ENCODE results near the gene GTPBP1. TPM values are rescaled to one million over a fixed set of nuclear protein-coding genes. Genes with fewer than 3 reads are reported as not detected.

Gene GTPBP1
- total and polyA plus RNA-seq, 2 donors = 16.0 to 16.2 TPM

DNA sequence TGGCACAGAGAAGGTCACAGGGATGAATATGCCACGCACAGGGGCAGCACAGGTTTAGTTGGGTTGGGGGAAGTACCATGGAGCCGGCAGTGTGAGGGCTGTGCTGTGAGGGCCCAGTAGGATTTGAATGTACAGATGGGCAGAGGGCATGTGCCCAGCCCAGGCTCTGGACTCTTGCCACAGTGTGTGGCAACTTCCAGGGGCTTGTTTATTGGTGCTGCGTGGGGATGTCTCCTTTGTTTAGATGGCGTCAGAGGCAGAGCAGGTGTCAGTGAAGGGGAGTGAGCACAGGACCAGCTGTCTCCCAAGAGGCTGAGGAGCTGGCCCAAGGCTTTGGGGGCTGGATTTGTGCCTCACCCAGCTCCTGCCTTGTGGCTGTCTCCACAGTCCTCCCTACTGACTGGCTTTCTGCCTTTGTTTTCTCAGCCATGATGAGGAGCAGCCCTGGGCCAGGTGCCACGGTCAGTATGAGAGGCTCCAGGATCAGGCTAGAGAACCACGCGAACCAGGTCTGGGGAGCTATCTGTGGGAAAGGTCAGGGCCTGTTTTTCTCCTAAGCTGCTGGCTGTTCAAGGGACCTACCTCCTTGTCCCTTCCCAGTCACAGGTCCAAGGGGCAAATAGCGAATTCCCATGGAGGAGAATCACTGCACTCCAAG is 28.1 kb downstream of the GTPBP1 start:
- Histone ChIP-seq H3K27me3 (ENCODE audit: control insufficient read depth in 2 of 2, insufficient read depth in 1 of 2, low read length in 1 of 2) (no peaks in the 10 kb centered on the region), H3K4me1 (ENCODE audit: control insufficient read depth in 2 of 2, insufficient read depth in 2 of 2, low read length in 2 of 2) (peaks cover 0 to 41% of the 10 kb centered on the region in 2 donors), H3K9me3 (ENCODE audit: control insufficient read depth in 2 of 2, insufficient read depth in 1 of 2, low read length in 1 of 2) (no peaks in the 10 kb centered on the region), H3K27ac (ENCODE audit: low read depth in 1 of 2, low read length in 1 of 2) (no peak overlapping the region), H3K36me3 (ENCODE audit: control insufficient read depth in 2 of 2, insufficient read depth in 2 of 2, low read length in 1 of 2) (peaks cover 88 to 96% of the 10 kb centered on the region in 2 donors), H3K4me3 (ENCODE audit: low read length in 2 of 2) (no peak overlapping the region)
- no peak for DNase-seq (ENCODE audit: low read depth in 6 of 9, low spot score in 9 of 9)
- WGBS = 93% methylated on average over 8 of the region's 8 CpGs

GRCh38 chr22:38734421-38735100 is 28.8 kb downstream of the GTPBP1 start:
- no peak for DNase-seq (ENCODE audit: low read depth in 6 of 9, low spot score in 9 of 9)
- H3K4me3 ChIP-seq (ENCODE audit: low read length in 2 of 2) = no peak overlapping the region
- peaks cover 88 to 96% of the 10 kb centered on the region in 2 donors for H3K36me3 ChIP-seq (ENCODE audit: control insufficient read depth in 2 of 2, insufficient read depth in 2 of 2, low read length in 1 of 2)
- 96% methylated on average over 13 of the region's 13 CpGs for WGBS
- H3K9me3 ChIP-seq (ENCODE audit: control insufficient read depth in 2 of 2, insufficient read depth in 1 of 2, low read length in 1 of 2) = no peaks in the 10 kb centered on the region
- H3K27ac ChIP-seq (ENCODE audit: low read depth in 1 of 2, low read length in 1 of 2) = no peak overlapping the region
- no peaks in the 10 kb centered on the region for H3K27me3 ChIP-seq (ENCODE audit: control insufficient read depth in 2 of 2, insufficient read depth in 1 of 2, low read length in 1 of 2)
- H3K4me1 ChIP-seq (ENCODE audit: control insufficient read depth in 2 of 2, insufficient read depth in 2 of 2, low read length in 2 of 2) = peaks cover 0 to 41% of the 10 kb centered on the region in 2 donors

GRCh38 chr22:38735126-38735464 is 29.4 kb downstream of the GTPBP1 start:
- no peak overlapping the region for H3K4me3 ChIP-seq (ENCODE audit: low read length in 2 of 2)
- no peaks in the 10 kb centered on the region for H3K27me3 ChIP-seq (ENCODE audit: control insufficient read depth in 2 of 2, insufficient read depth in 1 of 2, low read length in 1 of 2)
- peaks cover 0 to 41% of the 10 kb centered on the region in 2 donors for H3K4me1 ChIP-seq (ENCODE audit: control insufficient read depth in 2 of 2, insufficient read depth in 2 of 2, low read length in 2 of 2)
- 98% methylated on average over 7 of the region's 7 CpGs for WGBS
- DNase-seq (ENCODE audit: low read depth in 6 of 9, low spot score in 9 of 9) = no peak
- H3K27ac ChIP-seq (ENCODE audit: low read depth in 1 of 2, low read length in 1 of 2) = no peak overlapping the region
- no peaks in the 10 kb centered on the region for H3K9me3 ChIP-seq (ENCODE audit: control insufficient read depth in 2 of 2, insufficient read depth in 1 of 2, low read length in 1 of 2)
- H3K36me3 ChIP-seq (ENCODE audit: control insufficient read depth in 2 of 2, insufficient read depth in 2 of 2, low read length in 1 of 2) = peaks cover 88 to 96% of the 10 kb centered on the region in 2 donors

DNA sequence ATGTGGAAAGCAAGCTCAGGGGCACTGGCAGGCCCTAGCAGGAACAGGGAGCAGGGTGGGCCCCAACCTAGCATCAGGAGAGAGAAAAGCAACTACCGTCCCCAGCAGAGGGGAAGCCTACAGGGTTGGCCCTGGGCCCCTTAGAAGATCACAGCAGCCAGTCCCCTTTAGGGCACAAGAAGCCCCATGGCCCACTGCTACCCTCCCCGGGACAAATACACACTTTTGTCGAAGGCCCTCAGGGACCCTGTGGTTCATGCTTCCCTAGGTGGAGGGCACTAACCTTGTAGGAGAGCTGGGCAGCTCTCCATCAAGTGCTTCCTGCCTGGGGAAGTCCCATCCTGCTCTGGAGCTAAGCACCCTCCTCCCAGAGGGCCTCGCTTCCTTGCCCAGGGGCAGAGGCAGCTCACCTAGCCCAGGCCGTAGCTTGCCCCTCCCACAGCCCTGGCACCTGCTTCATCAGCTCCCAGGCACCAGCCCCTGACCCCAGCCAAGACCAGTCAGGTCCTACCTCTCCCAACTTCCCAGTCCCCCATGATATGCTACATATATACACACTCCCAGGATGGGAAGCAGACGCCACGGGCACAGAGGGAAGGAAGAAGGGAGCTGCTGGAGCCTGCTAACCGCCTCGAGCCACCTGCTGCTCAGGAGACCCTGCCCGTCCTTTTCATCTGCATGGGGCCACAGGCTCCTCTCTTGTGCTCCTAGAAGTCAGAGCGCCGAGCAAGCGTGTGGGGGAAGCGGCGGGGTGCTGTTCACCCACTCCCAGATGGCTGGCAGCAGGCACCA is 29.9 kb downstream of the GTPBP1 start:
- no peak for DNase-seq (ENCODE audit: low read depth in 6 of 9, low spot score in 9 of 9)
- no peaks in the 10 kb centered on the region for H3K27me3 ChIP-seq (ENCODE audit: control insufficient read depth in 2 of 2, insufficient read depth in 1 of 2, low read length in 1 of 2)
- H3K36me3 ChIP-seq (ENCODE audit: control insufficient read depth in 2 of 2, insufficient read depth in 2 of 2, low read length in 1 of 2) = peaks cover 88 to 96% of the 10 kb centered on the region in 2 donors
- H3K4me1 ChIP-seq (ENCODE audit: control insufficient read depth in 2 of 2, insufficient read depth in 2 of 2, low read length in 2 of 2) = peaks cover 0 to 41% of the 10 kb centered on the region in 2 donors
- no peak overlapping the region for H3K4me3 ChIP-seq (ENCODE audit: low read length in 2 of 2)
- H3K9me3 ChIP-seq (ENCODE audit: control insufficient read depth in 2 of 2, insufficient read depth in 1 of 2, low read length in 1 of 2) = no peaks in the 10 kb centered on the region
- H3K27ac ChIP-seq (ENCODE audit: low read depth in 1 of 2, low read length in 1 of 2) = peak overlapping the region in 1 of 2 donors; percentile 64
- 72% methylated on average over 15 of the region's 15 CpGs for WGBS

GRCh38 chr22:38736257-38736570 is 30.5 kb downstream of the GTPBP1 start:
- Histone ChIP-seq H3K4me1 (ENCODE audit: control insufficient read depth in 2 of 2, insufficient read depth in 2 of 2, low read length in 2 of 2) (peaks cover 0 to 41% of the 10 kb centered on the region in 2 donors), H3K27ac (ENCODE audit: low read depth in 1 of 2, low read length in 1 of 2) (peak overlapping the region in 1 of 2 donors; percentile 64), H3K27me3 (ENCODE audit: control insufficient read depth in 2 of 2, insufficient read depth in 1 of 2, low read length in 1 of 2) (no peaks in the 10 kb centered on the region), H3K36me3 (ENCODE audit: control insufficient read depth in 2 of 2, insufficient read depth in 2 of 2, low read length in 1 of 2) (peaks cover 88 to 96% of the 10 kb centered on the region in 2 donors), H3K4me3 (ENCODE audit: low read length in 2 of 2) (no peak overlapping the region), H3K9me3 (ENCODE audit: control insufficient read depth in 2 of 2, insufficient read depth in 1 of 2, low read length in 1 of 2) (no peaks in the 10 kb centered on the region)
- peak in 3 of 9 donors; percentile 59 to 79 (median 67) for DNase-seq (ENCODE audit: low read depth in 6 of 9, low spot score in 9 of 9)
- 32% methylated on average over 7 of the region's 7 CpGs for WGBS

DNA sequence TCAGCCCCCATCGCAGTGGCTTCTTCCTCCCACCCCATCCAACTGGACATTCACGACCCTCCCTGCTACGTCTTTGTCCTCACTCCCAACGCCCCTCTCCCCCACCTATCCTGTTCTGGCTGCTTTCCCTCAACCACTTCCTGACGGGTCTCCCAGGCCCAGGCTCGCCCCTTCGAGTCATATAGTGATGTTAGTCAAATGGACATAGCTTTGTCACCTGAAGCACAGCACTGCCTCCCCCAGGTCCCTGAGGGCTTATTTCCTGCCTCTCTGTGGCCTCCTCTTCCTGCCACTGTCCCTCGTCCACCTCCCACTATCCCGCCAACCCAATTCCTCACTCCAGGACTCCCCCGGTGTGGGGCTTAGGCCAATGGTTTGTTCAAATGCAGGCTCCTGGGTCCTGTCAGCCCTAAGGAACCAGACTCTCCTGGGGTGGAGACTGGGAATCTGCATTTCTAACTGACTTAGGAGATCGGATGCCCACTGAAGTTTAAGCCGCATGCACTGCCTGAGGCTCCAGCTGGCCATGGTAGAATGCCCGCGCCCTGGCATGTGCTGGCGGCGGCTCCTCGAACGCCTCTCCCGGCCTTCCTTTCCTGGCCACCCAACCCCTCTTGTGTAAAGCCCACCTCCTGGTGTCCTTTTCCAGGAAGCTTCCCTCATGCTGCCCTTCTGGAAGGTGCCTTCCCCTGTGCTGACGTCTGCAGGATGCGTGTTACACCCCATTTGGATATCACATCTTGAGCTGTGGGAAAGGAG is 31.7 kb downstream of the GTPBP1 start:
- 92% methylated on average over 21 of the region's 21 CpGs for WGBS
- Histone ChIP-seq H3K4me3 (ENCODE audit: low read length in 2 of 2) (no peak overlapping the region), H3K27ac (ENCODE audit: low read depth in 1 of 2, low read length in 1 of 2) (no peak overlapping the region), H3K4me1 (ENCODE audit: control insufficient read depth in 2 of 2, insufficient read depth in 2 of 2, low read length in 2 of 2) (peaks cover 0 to 41% of the 10 kb centered on the region in 2 donors), H3K27me3 (ENCODE audit: control insufficient read depth in 2 of 2, insufficient read depth in 1 of 2, low read length in 1 of 2) (no peaks in the 10 kb centered on the region), H3K36me3 (ENCODE audit: control insufficient read depth in 2 of 2, insufficient read depth in 2 of 2, low read length in 1 of 2) (peaks cover 89 to 97% of the 10 kb centered on the region in 2 donors), H3K9me3 (ENCODE audit: control insufficient read depth in 2 of 2, insufficient read depth in 1 of 2, low read length in 1 of 2) (peaks cover 0 to 2% of the 10 kb centered on the region in 2 donors)
- no peak for DNase-seq (ENCODE audit: low read depth in 6 of 9, low spot score in 9 of 9)

DNA sequence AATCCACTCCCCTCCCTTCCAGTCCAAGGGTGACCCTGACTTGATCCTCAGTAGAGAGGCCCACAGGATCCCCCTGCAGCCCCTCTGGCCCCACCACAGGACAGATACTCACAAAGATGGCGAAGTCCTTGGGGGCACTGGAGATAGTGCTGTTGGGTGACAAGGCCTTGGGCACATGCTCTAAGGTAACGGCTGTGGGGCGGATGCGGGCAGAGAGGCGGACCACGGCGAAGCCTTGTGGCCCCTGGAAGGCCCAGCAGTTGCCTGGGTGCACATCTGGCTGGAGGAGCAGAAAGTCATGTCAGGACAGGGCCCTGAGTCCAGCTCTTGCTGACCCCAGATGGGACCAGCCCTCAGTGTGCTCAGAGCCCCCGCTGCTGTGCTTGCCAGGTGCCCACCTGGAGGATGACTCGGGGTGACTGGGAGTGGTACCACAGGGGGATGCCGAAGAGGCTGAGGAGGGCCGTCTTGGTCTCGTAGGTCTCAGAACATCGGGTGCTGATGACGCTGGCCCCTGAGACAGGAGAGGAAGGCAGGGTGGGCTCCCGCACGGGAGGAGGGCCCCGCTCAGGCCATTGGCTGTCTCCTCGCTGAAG is 32.8 kb downstream of the GTPBP1 start:
- 98% methylated on average over 18 of the region's 18 CpGs for WGBS
- H3K36me3 ChIP-seq (ENCODE audit: control insufficient read depth in 2 of 2, insufficient read depth in 2 of 2, low read length in 1 of 2) = peaks cover 98 to 99% of the 10 kb centered on the region in 2 donors
- peaks cover 0 to 40% of the 10 kb centered on the region in 2 donors for H3K4me1 ChIP-seq (ENCODE audit: control insufficient read depth in 2 of 2, insufficient read depth in 2 of 2, low read length in 2 of 2)
- H3K9me3 ChIP-seq (ENCODE audit: control insufficient read depth in 2 of 2, insufficient read depth in 1 of 2, low read length in 1 of 2) = peaks cover 0 to 2% of the 10 kb centered on the region in 2 donors
- no peak overlapping the region for H3K4me3 ChIP-seq (ENCODE audit: low read length in 2 of 2)
- no peak overlapping the region for H3K27ac ChIP-seq (ENCODE audit: low read depth in 1 of 2, low read length in 1 of 2)
- DNase-seq (ENCODE audit: low read depth in 6 of 9, low spot score in 9 of 9) = no peak
- H3K27me3 ChIP-seq (ENCODE audit: control insufficient read depth in 2 of 2, insufficient read depth in 1 of 2, low read length in 1 of 2) = no peaks in the 10 kb centered on the region

GRCh38 chr22:38739300-38740055 is 33.7 kb downstream of the GTPBP1 start:
- H3K4me3 ChIP-seq (ENCODE audit: low read length in 2 of 2) = no peak overlapping the region
- H3K4me1 ChIP-seq (ENCODE audit: control insufficient read depth in 2 of 2, insufficient read depth in 2 of 2, low read length in 2 of 2) = peaks cover 0 to 31% of the 10 kb centered on the region in 2 donors
- H3K27me3 ChIP-seq (ENCODE audit: control insufficient read depth in 2 of 2, insufficient read depth in 1 of 2, low read length in 1 of 2) = no peaks in the 10 kb centered on the region
- WGBS = 97% methylated on average over 20 of the region's 20 CpGs
- DNase-seq (ENCODE audit: low read depth in 6 of 9, low spot score in 9 of 9) = no peak
- H3K9me3 ChIP-seq (ENCODE audit: control insufficient read depth in 2 of 2, insufficient read depth in 1 of 2, low read length in 1 of 2) = peaks cover 0 to 2% of the 10 kb centered on the region in 2 donors
- peaks cover 92 to 96% of the 10 kb centered on the region in 2 donors for H3K36me3 ChIP-seq (ENCODE audit: control insufficient read depth in 2 of 2, insufficient read depth in 2 of 2, low read length in 1 of 2)
- no peak overlapping the region for H3K27ac ChIP-seq (ENCODE audit: low read depth in 1 of 2, low read length in 1 of 2)
